ENCODE measurements around the gene APCDD1L.

DNA sequence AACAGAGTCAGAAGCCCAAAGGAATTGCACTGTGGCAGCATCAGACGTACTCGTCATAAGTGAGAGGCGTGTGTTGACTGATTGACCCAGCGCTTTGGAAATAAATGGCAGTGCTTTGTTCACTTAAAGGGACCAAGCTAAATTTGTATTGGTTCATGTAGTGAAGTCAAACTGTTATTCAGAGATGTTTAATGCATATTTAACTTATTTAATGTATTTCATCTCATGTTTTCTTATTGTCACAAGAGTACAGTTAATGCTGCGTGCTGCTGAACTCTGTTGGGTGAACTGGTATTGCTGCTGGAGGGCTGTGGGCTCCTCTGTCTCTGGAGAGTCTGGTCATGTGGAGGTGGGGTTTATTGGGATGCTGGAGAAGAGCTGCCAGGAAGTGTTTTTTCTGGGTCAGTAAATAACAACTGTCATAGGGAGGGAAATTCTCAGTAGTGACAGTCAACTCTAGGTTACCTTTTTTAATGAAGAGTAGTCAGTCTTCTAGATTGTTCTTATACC lies 70.4 kb downstream of the APCDD1L start:
- no peak for TF ChIP-seq EP300 (IDR thresholded peaks at IDR 0.05)
- TF ChIP-seq, protein P1, sequence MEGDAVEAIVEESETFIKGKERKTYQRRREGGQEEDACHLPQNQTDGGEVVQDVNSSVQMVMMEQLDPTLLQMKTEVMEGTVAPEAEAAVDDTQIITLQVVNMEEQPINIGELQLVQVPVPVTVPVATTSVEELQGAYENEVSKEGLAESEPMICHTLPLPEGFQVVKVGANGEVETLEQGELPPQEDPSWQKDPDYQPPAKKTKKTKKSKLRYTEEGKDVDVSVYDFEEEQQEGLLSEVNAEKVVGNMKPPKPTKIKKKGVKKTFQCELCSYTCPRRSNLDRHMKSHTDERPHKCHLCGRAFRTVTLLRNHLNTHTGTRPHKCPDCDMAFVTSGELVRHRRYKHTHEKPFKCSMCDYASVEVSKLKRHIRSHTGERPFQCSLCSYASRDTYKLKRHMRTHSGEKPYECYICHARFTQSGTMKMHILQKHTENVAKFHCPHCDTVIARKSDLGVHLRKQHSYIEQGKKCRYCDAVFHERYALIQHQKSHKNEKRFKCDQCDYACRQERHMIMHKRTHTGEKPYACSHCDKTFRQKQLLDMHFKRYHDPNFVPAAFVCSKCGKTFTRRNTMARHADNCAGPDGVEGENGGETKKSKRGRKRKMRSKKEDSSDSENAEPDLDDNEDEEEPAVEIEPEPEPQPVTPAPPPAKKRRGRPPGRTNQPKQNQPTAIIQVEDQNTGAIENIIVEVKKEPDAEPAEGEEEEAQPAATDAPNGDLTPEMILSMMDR (IDR thresholded peaks at IDR 0.05): no peak
- no peak for TF ChIP-seq POLR2AphosphoS5 (IDR thresholded peaks at IDR 0.05)
- no peak for TF ChIP-seq POLR2A (IDR thresholded peaks at IDR 0.05)

Measured in sigmoid colon (tissue), 4 donors.